Urinary bladder (tissue), 4 donors: ENCODE results near the gene AGPS. TPM values are rescaled to one million over a fixed set of nuclear protein-coding genes. Genes with fewer than 3 reads are reported as not detected.
"Not testable (repeated sequence)": the region's sequence is repeated elsewhere in the genome, so short reads cannot be mapped to it uniquely, and the experiment has no call there.

Source experiments
- DNase-seq: peaks from one replicate; pipeline ENCODE4 v3.0.0-alpha.2; 2015; ENCODE audit errors: extremely low spot score
- H3K27ac ChIP-seq: one replicate; pipeline ENCODE4 v1.5.1; 2013; ENCODE audit warnings: low read depth, mild to moderate bottlenecking, moderate library complexity
- H3K36me3 ChIP-seq: one replicate; pipeline ENCODE4 v1.6.1; 2013; ENCODE audit warnings: mild to moderate bottlenecking, moderate library complexity; ENCODE audit not compliant: insufficient read depth
- H3K4me1 ChIP-seq: one replicate; pipeline ENCODE4 v1.6.1; 2013; ENCODE audit warnings: mild to moderate bottlenecking, moderate library complexity; ENCODE audit not compliant: insufficient read depth
- H3K4me3 ChIP-seq: one replicate; pipeline ENCODE4 v1.5.1; 2013; ENCODE audit warnings: low read depth, low read length
- WGBS: extraction: QIAGEN DNeasy Blood & Tissue Kit; methylation state at CpG from one replicate; pipeline ENCODE4 v1.1.7; 2013; 5-methylcytosine and 5-hydroxymethylcytosine counted together
- polyA plus RNA-seq: library from polyadenylated mRNA; stranded (reverse); fragments of 200-250 nt; gene quantifications from one replicate; pipeline ENCODE4 v1.2.3, GENCODE V29; 2013
- total RNA-seq: library from RNA; depleted of rRNA; stranded (reverse); fragments of >200 nt; gene quantifications from one replicate; pipeline ENCODE4 v1.2.3, GENCODE V29; 2014
- donor health status: healthy with polysubstance abuse.
- donor health status: healthy.

The AGPS gene
- total and polyA plus RNA-seq, 2 donors = 11.2 to 69.7 TPM

GRCh38 chr2:177410629-177411028 is 18.1 kb downstream of the AGPS start:
- H3K4me3 ChIP-seq, H3K27ac ChIP-seq, H3K36me3 ChIP-seq, DNase-seq, H3K4me1 ChIP-seq: not testable (repeated sequence)
- 93% methylated on average over 8 of the region's 8 CpGs for WGBS

- Histone ChIP-seq H3K27ac (no peak overlapping the region), H3K36me3 (no peaks in the 10 kb centered on the region), H3K4me3 (no peak overlapping the region), H3K4me1 (no peaks in the 10 kb centered on the region)
- no peak for DNase-seq
- WGBS = 78% methylated on average over 3 of the region's 3 CpGs
Measured at GRCh38 chr2:177413703-177414102, 21.1 kb downstream of the AGPS start.

GRCh38 chr2:177419274-177419673 is 26.7 kb downstream of the AGPS start:
- 85% methylated on average over 1 of the region's 1 CpG for WGBS
- Histone ChIP-seq H3K4me1 (no peaks in the 10 kb centered on the region), H3K4me3 (no peak overlapping the region), H3K27ac (no peak overlapping the region), H3K36me3 (no peaks in the 10 kb centered on the region)
- no peak for DNase-seq

GRCh38 chr2:177422271-177422670 is 29.7 kb downstream of the AGPS start:
- H3K4me1 ChIP-seq = no peaks in the 10 kb centered on the region
- no peak for DNase-seq
- no peaks in the 10 kb centered on the region for H3K36me3 ChIP-seq
- no peak overlapping the region for H3K27ac ChIP-seq
- H3K4me3 ChIP-seq = no peak overlapping the region
- WGBS = 75% methylated on average over 1 of the region's 1 CpG

GRCh38 chr2:177424120-177424519 is 31.5 kb downstream of the AGPS start:
- H3K4me3 ChIP-seq, DNase-seq, H3K27ac ChIP-seq, H3K4me1 ChIP-seq, H3K36me3 ChIP-seq: not testable (repeated sequence)
- WGBS = 100% methylated on average over 1 of the region's 1 CpG

- H3K27ac ChIP-seq, H3K36me3 ChIP-seq, H3K4me1 ChIP-seq, DNase-seq, H3K4me3 ChIP-seq: not testable (repeated sequence)
- 97% methylated on average over 5 of the region's 5 CpGs for WGBS
Measured at GRCh38 chr2:177424620-177425019, 32.0 kb downstream of the AGPS start.

- Histone ChIP-seq H3K36me3 (no peaks in the 10 kb centered on the region), H3K4me1 (no peaks in the 10 kb centered on the region), H3K27ac (no peak overlapping the region), H3K4me3 (no peak overlapping the region)
- no peak for DNase-seq
Measured at GRCh38 chr2:177427316-177427715, 34.7 kb downstream of the AGPS start.

GRCh38 chr2:177427936-177428335 is 35.4 kb downstream of the AGPS start:
- WGBS = 98% methylated on average over 2 of the region's 2 CpGs
- H3K36me3 ChIP-seq, H3K4me3 ChIP-seq, DNase-seq, H3K4me1 ChIP-seq, H3K27ac ChIP-seq: not testable (repeated sequence)

GRCh38 chr2:177429688-177430325 is 37.2 kb downstream of the AGPS start:
- Histone ChIP-seq H3K4me1 (no peaks in the 10 kb centered on the region), H3K4me3 (no peak overlapping the region), H3K27ac (no peak overlapping the region), H3K36me3 (no peaks in the 10 kb centered on the region)
- 98% methylated on average over 2 of the region's 2 CpGs for WGBS
- no peak for DNase-seq

GRCh38 chr2:177430411-177430810 is 37.8 kb downstream of the AGPS start:
- Histone ChIP-seq H3K4me1 (no peaks in the 10 kb centered on the region), H3K4me3 (no peak overlapping the region), H3K27ac (no peak overlapping the region), H3K36me3 (no peaks in the 10 kb centered on the region)
- DNase-seq = no peak
- WGBS = 85% methylated on average over 4 of the region's 4 CpGs

- not testable (repeated sequence) for DNase-seq, H3K4me1 ChIP-seq, H3K36me3 ChIP-seq, H3K4me3 ChIP-seq, H3K27ac ChIP-seq
- 86% methylated on average over 12 of the region's 12 CpGs for WGBS
Measured at GRCh38 chr2:177431111-177431725, 38.6 kb downstream of the AGPS start.

- Histone ChIP-seq H3K4me3 (no peak overlapping the region), H3K4me1 (no peaks in the 10 kb centered on the region), H3K36me3 (no peaks in the 10 kb centered on the region), H3K27ac (no peak overlapping the region)
- 91% methylated on average over 1 of the region's 1 CpG for WGBS
- DNase-seq = no peak
Measured at GRCh38 chr2:177432703-177433102, 40.1 kb downstream of the AGPS start.

- no peak overlapping the region for H3K4me3 ChIP-seq
- H3K27ac ChIP-seq = no peak overlapping the region
- no peaks in the 10 kb centered on the region for H3K36me3 ChIP-seq
- WGBS = 97% methylated on average over 1 of the region's 1 CpG
- no peak for DNase-seq
- no peaks in the 10 kb centered on the region for H3K4me1 ChIP-seq
Measured at GRCh38 chr2:177433402-177433801, 40.8 kb downstream of the AGPS start.

- Histone ChIP-seq H3K4me1 (no peaks in the 10 kb centered on the region), H3K4me3 (no peak overlapping the region), H3K36me3 (no peaks in the 10 kb centered on the region), H3K27ac (no peak overlapping the region)
- WGBS = 96% methylated on average over 1 of the region's 1 CpG
- DNase-seq = no peak
Measured at GRCh38 chr2:177434475-177434874, 41.9 kb downstream of the AGPS start.
